Neural cell (in vitro differentiated cells): ENCODE results near the gene NAA35. TPM values are rescaled to one million over a fixed set of nuclear protein-coding genes. Genes with fewer than 3 reads are reported as not detected.

Experiments used
- H2AFZ ChIP-seq: fragments of 200-600, 300-800 bp; sonication (generic), shearing (Covaris generic); 2 replicates; pipeline ENCODE4 v1.6.0; 2014; ENCODE audit warnings: low read depth, mild to moderate bottlenecking, antibody characterized with exemption, low read length, moderate library complexity
- H3F3A ChIP-seq: fragments of 200-600 bp; shearing (Covaris generic); 2 replicates; pipeline ENCODE4 v1.6.1; 2016; ENCODE audit warnings: mild to moderate bottlenecking, moderate library complexity, mixed read lengths, antibody characterized with exemption, low read length; ENCODE audit not compliant: insufficient read depth, poor library complexity, severe bottlenecking
- H3K27ac ChIP-seq: fragments of 200-600, 300-800 bp; sonication (generic), shearing (Covaris generic); 2 replicates; pipeline ENCODE4 v1.5.1; 2014; ENCODE audit warnings: mild to moderate bottlenecking, low read length, moderate library complexity
- H3K27me3 ChIP-seq: fragments of 300-800, 200-600 bp; sonication (generic), shearing (Covaris generic); 2 replicates; pipeline ENCODE4 v1.6.0; 2014; ENCODE audit warnings: mild to moderate bottlenecking, low read depth, low read length, moderate library complexity; ENCODE audit not compliant: insufficient read depth
- H3K36me3 ChIP-seq: fragments of 300-800, 200-600 bp; sonication (generic), shearing (Covaris generic); 2 replicates; pipeline ENCODE4 v1.5.1; 2014; ENCODE audit warnings: mild to moderate bottlenecking, antibody characterized with exemption, low read length, moderate library complexity; ENCODE audit not compliant: insufficient read depth
- H3K4me2 ChIP-seq: fragments of 300-800, 200-600 bp; sonication (generic), shearing (Covaris generic); 2 replicates; pipeline ENCODE4 v1.6.0; 2014; ENCODE audit warnings: mild to moderate bottlenecking, low read length
- H3K4me3 ChIP-seq: fragments of 300-800, 200-600 bp; sonication (generic), shearing (Covaris generic); 2 replicates; pipeline ENCODE4 v1.5.1; 2014; ENCODE audit warnings: mild to moderate bottlenecking, low read length, moderate library complexity
- H3K79me2 ChIP-seq: fragments of 200-600 bp; shearing (Covaris generic); replicated peaks from 2 replicates; pipeline ENCODE4 v1.6.0; 2014; ENCODE audit warnings: mild to moderate bottlenecking, low read length, moderate library complexity; ENCODE audit not compliant: insufficient read depth
- H3K9ac ChIP-seq: fragments of 300-800, 200-600 bp; sonication (generic), shearing (Covaris generic); 2 replicates; pipeline ENCODE4 v1.6.1; 2016; ENCODE audit warnings: mild to moderate bottlenecking, low read length, mixed read lengths
- H3K9me2 ChIP-seq: fragments of 200-600 bp; shearing (Covaris generic); 2 replicates; pipeline ENCODE4 v1.6.1; 2016; ENCODE audit warnings: mild to moderate bottlenecking, low read length, mixed read lengths; ENCODE audit not compliant: insufficient read depth
- H3K9me3 ChIP-seq: fragments of 200-600, 300-800 bp; sonication (generic), shearing (Covaris generic); 2 replicates; pipeline ENCODE4 v1.6.1; 2016; ENCODE audit warnings: mild to moderate bottlenecking, mixed run types, low read length, moderate library complexity, mixed read lengths
- H4K20me1 ChIP-seq: fragments of 200-600 bp; shearing (Covaris generic); 2 replicates; pipeline ENCODE4 v1.6.1; 2016; ENCODE audit warnings: mild to moderate bottlenecking, mixed run types; ENCODE audit not compliant: insufficient read depth
- EP300 ChIP-seq: fragments of 450-650 bp; conservative IDR thresholded peaks from 2 replicates; pipeline ENCODE4 v1.6.1; 2014; ENCODE audit warnings: antibody characterized with exemption, mild to moderate bottlenecking, moderate library complexity; ENCODE audit not compliant: poor library complexity, severe bottlenecking
- EZH2 ChIP-seq: fragments of 200-600, 300-800 bp; shearing (Covaris generic), sonication (generic); IDR thresholded peaks from 2 replicates; pipeline ENCODE4 v1.6.1; 2014; ENCODE audit warnings: antibody characterized with exemption, low read length, borderline replicate concordance, mild to moderate bottlenecking; ENCODE audit not compliant: insufficient read depth, poor library complexity, severe bottlenecking
- MXI1 ChIP-seq: fragments of 450-650 bp; conservative IDR thresholded peaks from 2 replicates; pipeline ENCODE4 v1.6.1; 2014; ENCODE audit warnings: antibody characterized with exemption, mild to moderate bottlenecking; ENCODE audit not compliant: poor library complexity, severe bottlenecking
- POLR2AphosphoS5 ChIP-seq: IDR thresholded peaks from 2 replicates; pipeline ENCODE4 v1.6.1; 2012
- RAD21 ChIP-seq: fragments of 450-650 bp; conservative IDR thresholded peaks from 2 replicates; pipeline ENCODE4 v1.6.1; 2014; ENCODE audit warnings: antibody characterized with exemption, mild to moderate bottlenecking, moderate library complexity
- SMC3 ChIP-seq: fragments of 450-650 bp; conservative IDR thresholded peaks from 2 replicates; pipeline ENCODE4 v1.6.1; 2014; ENCODE audit warnings: antibody characterized with exemption, mild to moderate bottlenecking, moderate library complexity; ENCODE audit not compliant: poor library complexity
- TAF1 ChIP-seq: IDR thresholded peaks from 2 replicates; pipeline ENCODE4 v1.6.1; 2012; ENCODE audit warnings: low read depth
- polyA plus RNA-seq: library from polyadenylated mRNA; depleted of rRNA; stranded (reverse); fragments of >200 nt; gene quantifications from 2 replicates; pipeline ENCODE4 v1.2.3, GENCODE V29; 2014
- TF ChIP-seq, protein P1 (sequence below): IDR thresholded peaks from 2 replicates; pipeline ENCODE4 v1.6.1; 2012; ENCODE audit warnings: borderline replicate concordance
- TF ChIP-seq, protein P2 (sequence below): fragments of 450-650 bp; IDR thresholded peaks from 2 replicates; pipeline ENCODE4 v1.5.1; 2014; ENCODE audit warnings: antibody characterized with exemption, mild to moderate bottlenecking, moderate library complexity; ENCODE audit not compliant: poor library complexity, severe bottlenecking

Gene NAA35
- polyA plus RNA-seq, 1 donor from 2014 or later: 26.0 TPM

DNA sequence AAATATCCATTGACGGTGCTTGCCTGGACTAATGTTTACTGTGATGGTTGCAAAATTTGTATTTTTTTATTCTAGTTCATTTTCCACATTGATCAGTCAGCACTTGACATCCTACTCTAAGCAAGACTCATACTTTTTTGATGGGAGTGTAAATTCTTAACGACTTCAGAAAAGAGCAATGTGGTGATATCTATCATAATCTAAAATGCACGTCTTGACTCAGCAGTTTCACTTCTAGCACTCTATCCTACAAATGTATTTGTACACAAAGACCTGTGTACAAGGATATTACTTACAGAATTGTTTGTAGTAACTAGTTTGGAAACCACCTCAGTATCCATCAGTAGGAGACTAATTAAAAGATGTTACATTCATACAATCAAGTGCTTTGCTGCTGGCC, 24.0 kb downstream of the NAA35 start:
- Histone ChIP-seq H3K36me3 (no peaks in the 10 kb centered on the region), H3K79me2 (no peaks in the 10 kb centered on the region), H3K9ac (no peak overlapping the region), H3K9me3 (no peaks in the 10 kb centered on the region), H3K4me2 (no peak overlapping the region), H3K27me3 (no peaks in the 10 kb centered on the region), H3F3A (no peaks in the 10 kb centered on the region), H2AFZ (no peak overlapping the region), H3K27ac (no peak overlapping the region), H3K4me3 (no peak overlapping the region), H4K20me1 (no peaks in the 10 kb centered on the region), H3K9me2 (no peaks in the 10 kb centered on the region)
- TF ChIP-seq RAD21 (no peak), EP300 (no peak), TAF1 (no peak), EZH2 (no peak), POLR2AphosphoS5 (no peak), SMC3 (no peak), MXI1 (no peak)
- TF ChIP-seq, protein P1, sequence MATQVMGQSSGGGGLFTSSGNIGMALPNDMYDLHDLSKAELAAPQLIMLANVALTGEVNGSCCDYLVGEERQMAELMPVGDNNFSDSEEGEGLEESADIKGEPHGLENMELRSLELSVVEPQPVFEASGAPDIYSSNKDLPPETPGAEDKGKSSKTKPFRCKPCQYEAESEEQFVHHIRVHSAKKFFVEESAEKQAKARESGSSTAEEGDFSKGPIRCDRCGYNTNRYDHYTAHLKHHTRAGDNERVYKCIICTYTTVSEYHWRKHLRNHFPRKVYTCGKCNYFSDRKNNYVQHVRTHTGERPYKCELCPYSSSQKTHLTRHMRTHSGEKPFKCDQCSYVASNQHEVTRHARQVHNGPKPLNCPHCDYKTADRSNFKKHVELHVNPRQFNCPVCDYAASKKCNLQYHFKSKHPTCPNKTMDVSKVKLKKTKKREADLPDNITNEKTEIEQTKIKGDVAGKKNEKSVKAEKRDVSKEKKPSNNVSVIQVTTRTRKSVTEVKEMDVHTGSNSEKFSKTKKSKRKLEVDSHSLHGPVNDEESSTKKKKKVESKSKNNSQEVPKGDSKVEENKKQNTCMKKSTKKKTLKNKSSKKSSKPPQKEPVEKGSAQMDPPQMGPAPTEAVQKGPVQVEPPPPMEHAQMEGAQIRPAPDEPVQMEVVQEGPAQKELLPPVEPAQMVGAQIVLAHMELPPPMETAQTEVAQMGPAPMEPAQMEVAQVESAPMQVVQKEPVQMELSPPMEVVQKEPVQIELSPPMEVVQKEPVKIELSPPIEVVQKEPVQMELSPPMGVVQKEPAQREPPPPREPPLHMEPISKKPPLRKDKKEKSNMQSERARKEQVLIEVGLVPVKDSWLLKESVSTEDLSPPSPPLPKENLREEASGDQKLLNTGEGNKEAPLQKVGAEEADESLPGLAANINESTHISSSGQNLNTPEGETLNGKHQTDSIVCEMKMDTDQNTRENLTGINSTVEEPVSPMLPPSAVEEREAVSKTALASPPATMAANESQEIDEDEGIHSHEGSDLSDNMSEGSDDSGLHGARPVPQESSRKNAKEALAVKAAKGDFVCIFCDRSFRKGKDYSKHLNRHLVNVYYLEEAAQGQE: no peak
- TF ChIP-seq, protein P2, sequence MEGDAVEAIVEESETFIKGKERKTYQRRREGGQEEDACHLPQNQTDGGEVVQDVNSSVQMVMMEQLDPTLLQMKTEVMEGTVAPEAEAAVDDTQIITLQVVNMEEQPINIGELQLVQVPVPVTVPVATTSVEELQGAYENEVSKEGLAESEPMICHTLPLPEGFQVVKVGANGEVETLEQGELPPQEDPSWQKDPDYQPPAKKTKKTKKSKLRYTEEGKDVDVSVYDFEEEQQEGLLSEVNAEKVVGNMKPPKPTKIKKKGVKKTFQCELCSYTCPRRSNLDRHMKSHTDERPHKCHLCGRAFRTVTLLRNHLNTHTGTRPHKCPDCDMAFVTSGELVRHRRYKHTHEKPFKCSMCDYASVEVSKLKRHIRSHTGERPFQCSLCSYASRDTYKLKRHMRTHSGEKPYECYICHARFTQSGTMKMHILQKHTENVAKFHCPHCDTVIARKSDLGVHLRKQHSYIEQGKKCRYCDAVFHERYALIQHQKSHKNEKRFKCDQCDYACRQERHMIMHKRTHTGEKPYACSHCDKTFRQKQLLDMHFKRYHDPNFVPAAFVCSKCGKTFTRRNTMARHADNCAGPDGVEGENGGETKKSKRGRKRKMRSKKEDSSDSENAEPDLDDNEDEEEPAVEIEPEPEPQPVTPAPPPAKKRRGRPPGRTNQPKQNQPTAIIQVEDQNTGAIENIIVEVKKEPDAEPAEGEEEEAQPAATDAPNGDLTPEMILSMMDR: no peak

DNA sequence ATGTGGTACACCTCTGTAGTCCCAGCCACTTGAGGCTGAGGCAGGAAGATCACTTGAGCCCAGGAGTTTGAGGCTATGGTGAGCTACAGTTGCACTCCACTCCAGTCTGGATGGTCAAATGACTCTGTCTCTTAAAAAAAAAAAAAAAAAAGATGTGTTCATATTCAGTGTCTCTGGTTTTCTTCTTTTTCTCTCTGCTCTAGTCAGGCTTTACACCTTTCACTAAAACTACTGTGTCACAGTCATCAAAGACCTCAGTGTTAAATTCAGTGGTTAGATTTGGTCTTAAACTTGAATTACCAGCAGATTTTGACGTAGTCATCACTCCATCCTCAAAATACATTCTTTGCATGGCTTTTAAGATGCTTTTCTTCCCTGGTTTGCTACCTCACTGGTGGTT, 28.8 kb downstream of the NAA35 start:
- H3K9me3 ChIP-seq: no peaks in the 10 kb centered on the region
- H4K20me1 ChIP-seq: no peaks in the 10 kb centered on the region
- TF ChIP-seq RAD21 (no peak), MXI1 (no peak), SMC3 (no peak), EP300 (no peak), POLR2AphosphoS5 (no peak)
- TF ChIP-seq, protein P2: no peak
- H3K36me3 ChIP-seq: peaks cover 4% of the 10 kb centered on the region
- no peaks in the 10 kb centered on the region for H3K9me2 ChIP-seq
- no peak overlapping the region for H3K4me3 ChIP-seq
- no peaks in the 10 kb centered on the region for H3F3A ChIP-seq
- no peak overlapping the region for H3K9ac ChIP-seq
- no peak overlapping the region for H3K4me2 ChIP-seq
- no peaks in the 10 kb centered on the region for H3K79me2 ChIP-seq
- H2AFZ ChIP-seq: no peak overlapping the region
- H3K27me3 ChIP-seq: no peaks in the 10 kb centered on the region
- no peak overlapping the region for H3K27ac ChIP-seq
